Activated CD8-positive, alpha-beta memory T cell treated with anti-CD3 and anti-CD28 coated beads, Interleukin-2, amount 50 U/mL, for 1 hour (primary cell): ENCODE measurements around the gene MORN4.
"Not testable (repeated sequence)": the region's sequence is repeated elsewhere in the genome, so short reads cannot be mapped to it uniquely, and the experiment has no call there.

ENCODE experiments used
- DNase-seq: peaks from one replicate; pipeline ENCODE4 v3.0.0-alpha.2; 2020; ENCODE audit errors: extremely low read depth

Gene MORN4

DNA sequence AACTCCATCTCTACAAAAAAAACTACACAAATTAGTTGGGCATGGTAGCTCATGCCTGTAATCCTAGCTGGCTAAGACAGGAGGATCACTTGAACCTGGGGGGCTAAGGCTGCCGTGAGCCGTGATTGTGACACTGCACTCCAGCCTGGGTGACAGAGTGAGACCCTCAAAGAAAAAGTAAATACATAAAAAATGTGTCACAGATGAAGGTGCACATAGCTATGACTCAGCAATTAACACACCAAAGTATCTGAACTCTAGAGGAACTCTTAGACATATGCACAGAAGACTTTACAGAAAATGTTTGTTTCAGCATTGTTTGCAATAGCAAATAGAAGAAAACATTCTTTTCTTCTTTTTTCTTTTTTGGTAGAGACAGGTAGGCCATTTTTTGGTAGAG, 35.5 kb downstream of the MORN4 start:
- no peak for DNase-seq

DNA sequence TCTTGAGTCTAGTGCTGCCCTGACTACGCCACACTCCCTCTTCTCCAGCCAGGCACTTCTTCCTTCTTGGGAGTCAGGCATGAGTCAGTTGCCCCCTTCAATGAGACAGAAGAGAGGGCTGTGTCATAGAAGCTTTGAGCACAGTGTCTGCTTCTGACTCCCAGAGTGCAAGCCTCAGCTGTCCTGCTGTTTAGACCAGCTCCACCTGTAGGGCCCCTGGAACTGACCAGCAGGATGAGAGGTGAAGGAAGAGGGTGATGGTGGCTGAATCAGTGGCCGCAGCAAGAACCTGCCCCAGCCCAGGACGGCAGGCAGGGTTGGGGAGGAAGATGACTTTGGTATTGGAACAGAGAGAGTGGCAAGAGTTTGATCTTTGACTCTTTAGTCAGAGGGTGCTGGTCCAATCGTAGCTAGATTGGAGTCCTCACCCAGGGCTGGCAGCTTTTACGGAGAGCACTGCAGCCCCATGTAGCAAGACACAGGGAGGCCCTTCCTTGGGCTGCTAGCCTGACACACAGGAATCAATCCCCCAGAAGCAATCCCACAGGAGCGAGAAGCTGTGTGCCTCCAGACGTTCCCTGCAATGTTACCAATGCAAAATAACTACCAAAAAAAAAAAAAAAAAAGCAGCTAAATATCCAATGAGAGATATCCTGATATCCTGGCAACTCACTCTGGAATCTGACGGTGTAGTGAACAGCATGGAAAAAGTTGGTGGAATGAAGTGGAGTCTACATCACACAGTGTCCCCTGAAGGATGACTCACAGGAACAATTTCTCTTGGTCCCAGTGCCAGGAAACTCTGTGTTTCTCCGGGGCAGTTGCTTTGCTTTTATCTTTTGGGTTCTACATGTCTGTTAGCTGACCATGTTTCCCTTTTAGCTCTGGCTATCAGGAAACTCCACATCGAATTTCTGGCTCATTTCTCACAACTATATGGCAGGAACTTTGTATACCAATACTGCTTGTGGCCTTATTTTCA, 36.9 kb downstream of the MORN4 start:
- no peak for DNase-seq

DNA sequence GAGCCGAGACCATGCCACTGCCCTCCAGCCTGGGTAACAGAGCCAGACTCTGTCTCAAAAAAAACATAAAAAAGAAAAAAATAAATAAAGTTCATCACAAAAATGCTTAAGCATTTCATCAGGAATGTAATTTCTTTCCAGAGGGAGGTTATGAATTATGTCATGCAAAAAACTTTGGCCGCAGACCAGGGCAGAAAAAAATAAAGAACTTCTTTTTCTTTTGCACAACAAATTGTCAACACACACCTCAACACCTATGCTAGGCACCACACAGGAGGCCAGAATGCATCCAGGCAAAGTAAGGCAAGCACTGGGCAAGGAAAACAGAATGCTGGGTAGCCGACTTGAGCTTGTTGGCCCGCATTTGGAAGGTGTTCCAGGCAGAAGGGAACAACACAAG, 39.9 kb downstream of the MORN4 start:
- no peak for DNase-seq

DNA sequence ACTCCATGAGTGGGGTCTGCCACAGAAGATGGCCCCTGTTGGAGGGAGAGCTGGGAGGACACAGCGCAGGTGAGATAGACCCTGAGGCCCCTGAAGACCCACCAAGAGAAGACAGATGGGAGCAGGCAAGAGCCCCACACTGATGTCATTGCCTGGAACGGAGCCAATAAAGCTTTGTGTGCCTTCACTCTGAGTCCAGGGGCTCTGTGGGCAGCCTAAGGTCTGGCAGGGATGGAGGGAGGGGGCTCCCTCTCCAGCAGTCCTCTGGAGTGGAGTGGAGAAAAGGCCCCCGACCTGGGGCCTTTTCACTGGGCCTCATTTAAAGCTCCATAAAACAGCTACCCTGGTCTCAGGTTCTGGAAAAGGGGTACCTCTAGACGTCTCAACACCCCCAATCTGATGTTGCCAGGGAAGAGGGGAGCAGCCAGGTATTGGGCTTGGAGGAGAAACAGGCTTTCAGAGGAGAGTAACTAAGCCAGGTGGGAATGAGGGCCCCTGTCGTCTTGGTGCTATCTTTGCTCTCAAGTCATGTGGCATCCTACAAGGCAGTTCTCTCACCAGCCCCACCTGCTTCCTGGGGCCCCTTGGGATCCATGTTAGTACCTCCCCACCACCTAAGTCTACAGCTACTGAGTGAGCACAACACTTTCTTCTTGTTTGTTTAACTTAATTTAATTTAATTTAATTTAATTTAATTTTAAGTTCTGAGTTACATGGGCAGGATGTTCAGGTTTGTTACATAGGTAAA, 42.4 kb downstream of the MORN4 start:
- no peak for DNase-seq

DNA sequence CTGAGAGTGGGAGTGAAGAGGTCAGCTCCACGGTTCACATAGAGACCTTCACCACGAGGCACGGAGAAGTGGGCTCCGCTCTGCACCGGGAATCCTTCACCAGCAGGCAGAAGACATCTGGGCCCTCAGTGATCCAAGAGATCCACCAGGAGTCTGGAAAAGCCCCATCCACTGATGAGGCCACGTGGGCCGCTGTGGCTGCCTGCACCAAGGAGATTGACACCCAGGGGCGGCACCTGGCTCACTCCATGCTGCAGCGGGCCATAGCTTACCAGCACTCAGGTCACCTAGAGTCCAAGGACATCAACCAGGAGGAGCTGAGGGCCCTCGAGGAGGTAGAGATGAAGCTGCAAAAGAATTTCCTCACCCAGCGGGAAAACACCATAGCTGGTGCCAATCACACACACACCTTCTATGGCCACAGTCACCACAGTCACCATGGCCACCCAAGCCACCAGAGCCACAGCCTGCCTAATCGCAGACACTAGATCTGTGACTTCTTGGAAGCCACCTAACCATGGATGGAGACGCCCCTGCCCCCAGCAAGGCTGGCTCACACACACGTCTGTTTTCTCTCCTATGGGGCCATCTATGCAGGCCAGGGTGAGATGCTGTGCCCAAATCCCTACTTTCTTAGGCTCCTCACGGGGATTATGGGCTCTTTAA, 43.1 kb downstream of the MORN4 start:
- DNase-seq, result no peak

DNA sequence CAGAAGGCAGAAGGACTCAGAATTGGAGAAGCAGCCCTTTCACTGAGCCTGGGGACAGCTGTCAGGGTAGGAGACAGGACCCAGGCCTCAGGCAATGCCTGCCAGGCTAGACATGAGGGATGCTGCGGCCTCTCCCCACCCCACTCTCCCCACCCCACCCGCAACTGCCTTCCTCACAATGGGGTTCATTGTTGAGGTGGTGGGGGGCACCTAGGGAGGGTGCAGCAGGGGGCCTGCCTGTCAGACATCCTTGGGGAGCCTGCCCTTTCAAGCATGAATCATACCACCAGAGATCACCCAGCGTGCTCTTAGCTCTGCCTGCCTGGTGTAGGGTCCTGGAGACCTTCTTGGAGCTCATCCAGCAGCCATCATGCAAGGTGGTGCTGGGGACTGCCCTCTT, 43.8 kb downstream of the MORN4 start, which contains the start of gene C10orf62:
C10orf62 (plus strand) TSS at position 243 of the 400 bp plus-strand sequence. CDS start 177 bp downstream, outside the sequence.
- no peak for DNase-seq

DNA sequence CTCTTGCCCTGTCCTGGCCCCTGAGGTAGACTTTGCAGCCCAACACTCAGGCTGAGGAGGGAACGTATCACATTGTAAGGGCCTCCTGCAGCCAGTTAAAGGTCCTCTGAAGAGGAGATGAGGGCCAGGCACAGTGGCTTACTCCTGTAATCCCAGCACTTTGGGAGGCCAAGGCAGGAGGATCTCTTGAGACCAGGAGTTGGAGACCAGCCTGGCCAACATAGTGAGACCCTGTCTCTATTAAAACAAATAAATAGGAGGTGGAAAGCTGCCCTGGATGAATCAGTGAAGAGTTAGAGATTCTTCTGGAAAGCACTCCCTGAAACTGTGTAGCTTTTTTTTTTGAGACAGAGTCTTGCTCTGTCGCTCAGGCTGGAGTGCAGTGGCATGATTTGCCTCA, 46.1 kb downstream of the MORN4 start:
- DNase-seq, result no peak

DNA sequence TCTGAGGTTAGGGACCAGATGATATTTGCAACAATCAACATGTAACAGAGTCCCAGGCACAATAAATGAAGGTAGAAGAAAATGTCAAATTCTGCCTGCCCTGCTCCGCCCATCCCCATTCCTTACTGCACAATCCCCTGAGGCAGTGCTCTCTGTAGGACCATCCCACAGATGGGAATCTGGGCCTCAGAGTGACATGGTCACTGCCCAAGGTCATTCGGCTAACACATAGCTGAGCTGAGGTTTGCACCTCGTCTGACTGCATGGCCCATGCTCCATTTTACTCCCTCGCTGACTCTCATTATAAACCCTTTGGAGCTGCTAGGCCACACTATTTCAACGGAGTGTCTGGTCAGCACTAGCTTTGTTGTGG, 47.9 kb downstream of the MORN4 start:
- DNase-seq, result no peak

DNA sequence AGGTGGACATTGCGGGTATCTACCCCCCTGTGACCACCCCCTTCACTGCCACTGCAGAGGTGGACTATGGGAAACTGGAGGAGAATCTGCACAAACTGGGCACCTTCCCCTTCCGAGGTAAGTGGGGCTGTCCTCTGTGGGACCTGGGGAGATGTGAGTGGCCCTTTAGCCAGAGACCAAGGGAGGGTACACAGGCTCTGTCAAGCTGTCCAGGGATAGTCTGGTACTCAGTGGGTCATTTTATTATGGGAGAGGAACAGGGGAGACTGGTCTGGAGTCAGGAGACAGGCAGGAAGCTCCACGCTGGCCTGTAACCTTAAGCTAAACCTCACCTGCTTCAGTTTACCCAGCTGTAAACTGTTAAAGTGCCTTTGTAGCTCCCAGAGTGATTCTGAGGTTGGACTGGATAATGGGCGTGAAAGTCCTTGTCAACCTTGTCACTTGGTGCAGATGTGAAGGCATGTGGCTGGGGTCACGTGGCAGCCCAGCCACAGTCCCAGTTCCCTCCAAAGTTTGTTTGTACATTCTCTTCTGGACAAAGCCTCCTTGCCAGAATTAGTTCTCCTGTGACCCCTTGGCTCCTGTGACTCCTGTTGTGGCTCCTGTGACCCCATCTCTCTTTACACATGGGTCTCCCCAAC, 48.4 kb downstream of the MORN4 start:
- DNase-seq, result no peak

DNA sequence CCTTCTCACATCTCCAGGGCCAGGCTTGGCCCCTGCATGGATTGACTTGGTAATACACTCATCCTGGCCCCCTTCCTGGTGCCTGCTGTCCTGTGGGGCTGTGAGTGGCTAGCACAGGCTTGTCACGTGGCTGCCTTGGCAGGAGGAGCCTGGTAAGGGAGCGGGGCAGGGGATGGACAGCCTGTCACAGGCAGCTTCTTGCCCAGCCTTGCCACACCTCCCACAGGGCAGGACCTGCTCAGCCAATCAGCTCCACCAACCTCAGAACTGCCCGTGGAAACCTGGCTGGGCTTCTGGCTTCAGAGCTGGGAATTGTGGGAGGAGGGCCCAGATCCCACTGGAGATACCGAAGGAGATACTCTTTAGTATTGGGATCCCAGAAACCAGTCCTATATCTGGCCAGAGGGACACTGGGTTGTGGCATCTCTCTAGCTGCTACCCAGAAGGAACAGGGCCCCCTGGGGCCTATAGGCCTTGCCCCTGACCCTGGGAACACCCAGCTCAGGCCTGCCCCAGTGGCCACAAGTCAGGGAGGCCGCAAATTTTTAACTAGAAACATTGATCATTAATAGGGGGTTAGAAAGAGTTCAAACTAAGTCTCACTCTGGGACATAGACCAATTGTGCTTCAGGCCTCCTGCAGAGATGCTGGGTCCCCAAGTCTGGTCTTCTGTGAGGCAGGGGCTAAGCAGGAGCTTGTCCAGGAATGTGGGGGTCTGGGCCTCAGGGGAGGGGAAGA, 49.1 kb downstream of the MORN4 start, which contains the start of gene HOGA1:
HOGA1 (plus strand) TSS at position 330 of the 738 bp plus-strand sequence; CDS start at position 645, 315 bp downstream.
- DNase-seq, result no peak

DNA sequence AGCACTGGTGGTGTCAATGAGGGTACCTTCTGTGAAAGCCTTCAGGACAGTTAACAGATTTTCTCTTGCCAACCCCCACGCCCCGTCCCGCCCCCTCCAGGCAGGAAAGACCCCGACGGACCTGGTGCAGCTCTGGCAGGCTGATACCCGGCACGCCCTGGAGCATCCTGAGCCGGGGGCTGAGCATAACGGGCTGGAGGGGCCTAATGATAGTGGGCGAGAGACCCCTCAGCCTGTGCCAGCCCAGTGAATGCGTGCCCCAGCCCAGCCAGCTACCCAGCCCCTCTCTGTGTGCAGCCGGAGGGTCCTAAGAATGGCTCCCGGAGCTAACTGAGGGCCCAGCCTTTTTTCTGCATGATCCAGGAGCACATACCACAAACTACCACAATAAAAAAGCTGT, 49.8 kb downstream of the MORN4 start:
- DNase-seq, result no peak

DNA sequence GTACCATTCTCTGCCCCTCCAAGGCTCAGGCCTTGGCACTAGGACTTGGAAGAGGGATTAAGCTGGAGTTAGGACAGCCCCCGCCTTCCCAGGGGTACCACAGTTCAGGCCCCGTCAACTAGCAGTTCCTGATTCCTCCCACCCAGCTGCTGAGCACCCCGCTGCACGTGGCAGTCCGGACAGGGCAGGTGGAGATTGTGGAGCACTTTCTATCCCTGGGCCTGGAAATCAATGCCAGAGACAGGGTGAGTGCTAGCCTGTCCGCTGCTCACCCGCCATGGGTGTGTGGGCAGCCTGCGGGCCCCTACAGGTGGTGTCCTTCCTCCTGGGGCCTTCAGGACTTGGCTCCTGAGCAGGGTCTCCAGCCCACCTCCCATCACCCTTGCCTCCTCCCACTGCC, 51.1 kb downstream of the MORN4 start:
- no peak for DNase-seq

DNA sequence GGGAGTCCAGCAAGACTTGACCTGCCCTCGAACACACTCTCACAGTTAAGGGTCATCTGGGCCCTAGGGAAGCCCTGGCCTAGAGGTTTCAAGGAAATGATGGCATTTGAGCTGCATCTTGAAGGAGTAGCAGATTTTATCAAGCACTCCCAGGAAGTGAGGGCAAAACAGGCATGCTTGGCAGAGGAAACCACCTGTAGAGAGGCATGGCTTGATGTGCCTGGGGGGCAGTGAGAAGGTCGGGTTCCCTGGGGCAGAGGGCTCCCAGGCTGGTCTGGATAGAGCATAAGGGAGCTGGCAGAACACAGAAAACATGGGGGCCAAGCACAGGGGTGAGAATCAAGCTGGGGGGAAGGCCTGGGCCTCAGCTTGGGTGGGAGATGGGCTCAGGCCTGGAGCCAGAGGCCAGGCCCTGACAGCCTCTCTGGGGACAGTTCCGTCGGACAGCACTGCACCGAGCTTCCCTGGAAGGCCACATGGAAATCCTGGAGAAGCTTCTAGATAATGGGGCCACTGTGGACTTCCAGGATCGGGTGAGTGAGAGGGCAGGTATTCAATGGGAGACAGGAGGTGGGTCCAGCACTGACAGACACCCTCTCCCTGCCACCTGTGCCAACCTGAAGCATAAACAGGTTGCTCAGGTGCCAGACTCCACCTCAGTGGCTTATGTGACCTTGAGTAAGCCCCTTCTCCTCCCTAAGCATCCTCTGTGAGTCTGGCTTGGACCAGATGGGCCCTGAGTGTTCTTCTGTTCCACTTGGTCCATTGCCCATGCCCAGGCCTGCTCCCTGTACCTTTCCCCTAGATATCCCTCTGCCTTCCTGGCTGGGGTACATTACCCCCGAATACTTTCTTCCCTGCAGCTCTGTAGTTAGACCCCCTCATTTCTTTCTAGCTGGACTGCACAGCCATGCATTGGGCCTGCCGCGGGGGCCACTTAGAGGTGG, 52.6 kb downstream of the MORN4 start:
- no peak for DNase-seq

DNA sequence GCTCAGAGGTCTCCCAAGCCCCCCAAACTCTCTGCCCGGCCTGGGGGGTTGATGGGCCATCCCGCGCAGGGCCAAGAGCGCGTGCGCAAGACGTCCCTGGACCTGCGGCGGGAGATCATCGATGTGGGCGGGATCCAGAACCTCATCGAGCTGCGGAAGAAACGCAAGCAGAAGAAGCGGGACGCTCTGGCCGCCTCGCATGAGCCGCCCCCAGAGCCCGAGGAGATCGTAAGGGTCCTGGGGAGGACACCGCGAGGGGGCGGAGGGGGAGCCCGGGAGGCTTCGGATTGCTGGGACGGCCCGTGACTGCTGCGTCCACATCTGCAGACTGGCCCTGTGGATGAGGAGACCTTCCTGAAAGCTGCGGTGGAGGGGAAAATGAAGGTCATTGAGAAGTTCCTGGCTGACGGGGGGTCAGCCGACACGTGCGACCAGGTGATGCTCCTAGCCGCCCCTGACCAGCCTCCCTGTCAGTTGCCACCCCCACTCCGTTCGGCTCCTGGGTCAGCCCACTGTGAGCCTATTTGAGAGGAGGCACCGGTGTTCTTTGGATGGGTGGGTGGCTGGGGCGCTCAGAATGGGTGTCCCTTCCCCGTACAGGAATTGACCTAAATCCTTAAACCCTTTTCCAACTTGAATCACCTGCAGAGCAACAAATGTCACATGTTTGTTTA, 55.0 kb downstream of the MORN4 start:
- DNase-seq, result no peak

DNA sequence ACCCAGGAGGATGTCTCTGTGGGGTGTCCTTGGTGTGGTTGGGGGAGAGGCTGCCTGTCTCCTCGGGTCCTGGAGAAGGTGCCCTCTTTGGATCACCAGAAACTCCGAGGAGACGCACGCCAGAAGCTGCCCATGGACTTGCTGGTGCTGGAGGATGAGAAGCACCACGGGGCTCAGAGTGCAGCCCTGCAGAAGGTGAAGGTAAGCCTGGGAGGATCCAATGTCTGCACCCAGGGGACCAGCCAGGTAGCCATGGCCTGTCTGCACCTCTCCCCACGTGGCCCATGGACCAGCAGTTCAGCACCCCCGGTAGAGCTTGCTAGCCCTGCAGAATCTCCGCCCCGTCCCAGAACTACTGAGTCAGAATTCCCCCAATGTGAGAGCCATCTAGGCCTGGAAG, 55.6 kb downstream of the MORN4 start:
- DNase-seq, result no peak

DNA sequence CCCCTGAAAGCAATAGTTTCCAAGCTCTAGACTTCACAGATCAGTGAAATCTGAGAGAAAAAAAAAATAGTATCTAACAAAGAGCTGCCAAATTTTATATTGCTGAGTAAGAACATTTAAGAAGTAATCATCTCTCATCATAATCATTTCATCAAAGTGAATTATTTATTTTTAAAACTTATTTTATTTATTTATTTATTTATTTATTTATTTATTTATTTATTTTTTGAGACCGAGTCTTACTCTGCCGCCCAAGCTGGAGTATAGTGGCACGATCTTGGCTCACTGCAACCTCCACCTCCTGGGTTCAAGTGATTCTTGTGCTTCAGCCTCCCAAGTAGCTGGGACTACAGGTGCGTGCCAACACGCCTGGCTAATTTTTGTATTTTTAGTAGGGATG, 56.8 kb downstream of the MORN4 start:
- DNase-seq, result not testable (repeated sequence)

DNA sequence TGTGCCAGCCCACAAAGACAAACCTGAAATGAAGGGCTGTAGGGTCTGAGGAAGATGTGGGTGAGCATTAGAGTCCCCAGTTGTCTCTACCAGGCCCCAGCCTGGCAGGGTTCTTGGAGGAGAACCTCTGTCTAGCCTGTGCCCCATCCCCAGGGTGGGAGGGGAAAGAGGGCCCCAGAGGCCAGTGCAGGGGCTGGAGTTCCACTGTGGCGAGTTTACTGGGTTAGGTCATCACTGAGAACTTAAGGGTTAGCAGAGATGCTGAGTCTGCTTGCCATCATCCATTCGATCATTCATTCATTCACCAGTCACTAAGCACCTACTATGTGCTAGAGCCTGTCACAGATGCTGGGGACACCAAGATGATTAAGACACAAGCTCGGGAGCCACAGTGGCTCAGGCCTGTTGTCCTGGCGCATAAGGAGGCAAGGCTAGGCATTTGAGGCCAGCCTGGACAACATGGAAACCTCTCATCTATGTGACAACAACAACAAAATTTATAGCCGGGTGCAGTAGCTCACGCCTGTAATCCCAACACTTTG, 58.1 kb downstream of the MORN4 start:
- DNase-seq, result no peak

DNA sequence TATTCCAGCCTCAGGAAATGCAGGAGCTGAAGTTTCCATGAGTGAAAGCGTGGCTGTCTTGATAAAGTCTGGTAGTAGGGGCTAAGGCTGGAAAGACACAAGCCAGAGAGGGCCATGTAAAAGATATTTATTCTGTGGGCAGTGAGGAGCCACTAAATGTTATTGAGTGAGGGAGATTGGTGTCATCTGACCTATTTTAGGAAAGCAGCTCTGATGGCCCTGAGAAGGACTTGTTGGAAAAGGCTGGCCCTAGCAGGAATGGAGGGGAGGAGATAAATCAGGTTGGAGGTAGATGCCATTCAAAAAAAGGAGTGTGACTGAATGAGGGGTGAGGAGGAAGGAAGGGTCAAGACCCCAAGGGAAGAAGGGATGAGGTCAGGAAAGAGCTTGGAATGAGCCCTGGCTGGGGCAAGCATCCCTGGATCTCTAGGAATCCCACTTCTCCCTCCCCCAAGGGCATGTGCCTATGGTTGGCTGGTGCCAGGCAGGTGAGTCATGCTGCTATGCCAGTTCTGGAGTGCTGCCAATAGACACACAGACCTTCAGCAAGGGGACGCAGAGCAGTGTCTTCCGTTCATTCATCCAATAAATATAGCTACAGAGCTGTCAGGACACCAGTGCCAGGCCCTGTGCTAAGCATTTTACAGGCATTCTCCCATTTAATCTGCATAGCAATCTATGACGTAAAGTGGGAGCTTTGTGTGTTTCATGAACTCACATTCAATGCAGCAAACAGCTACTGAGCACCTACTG, 58.8 kb downstream of the MORN4 start:
- DNase-seq, result no peak
